Chondrocyte (in vitro differentiated cells): ENCODE measurements around the gene ABI3BP. TPM values are rescaled to one million over a fixed set of nuclear protein-coding genes. Genes with fewer than 3 reads are reported as not detected.

Experiments
- DNase-seq: peaks from one replicate; pipeline ENCODE4 v3.0.0; 2021; ENCODE audit warnings: mixed read lengths, low spot score
- H3K27ac Mint-ChIP-seq: one replicate; pipeline ENCODE4 v1.8.0; 2021; ENCODE audit warnings: mild to moderate bottlenecking, moderate library complexity, mixed read lengths; ENCODE audit not compliant: unreplicated experiment
- H3K27me3 Mint-ChIP-seq: 2 replicates; pipeline ENCODE4 v1.8.0; 2021; ENCODE audit warnings: low read depth, mixed read lengths
- H3K36me3 Mint-ChIP-seq: 2 replicates; pipeline ENCODE4 v1.8.0; 2021; ENCODE audit warnings: low read depth, mixed read lengths
- H3K4me1 Mint-ChIP-seq: 2 replicates; pipeline ENCODE4 v1.8.0; 2021; ENCODE audit warnings: low read depth, mild to moderate bottlenecking, mixed read lengths
- H3K4me3 Mint-ChIP-seq: one replicate; pipeline ENCODE4 v1.8.0; 2021; ENCODE audit warnings: mild to moderate bottlenecking, moderate library complexity, mixed read lengths; ENCODE audit not compliant: unreplicated experiment
- H3K9me3 Mint-ChIP-seq: 2 replicates; pipeline ENCODE4 v1.8.0; 2021; ENCODE audit warnings: low read depth, mixed read lengths
- CTCF ChIP-seq: fragments of 200-600 bp; sonication (generic); IDR thresholded peaks from 2 replicates; pipeline ENCODE4 v1.5.0; 2021; ENCODE audit warnings: antibody characterized with exemption, mild to moderate bottlenecking, moderate library complexity
- total RNA-seq: library from RNA; stranded (reverse); gene quantifications from 3 replicates; pipeline ENCODE4 v1.2.1, GENCODE V29; 2021

Gene ABI3BP
- total RNA-seq, 1 donor from 2014 or later: 10.2 TPM

DNA sequence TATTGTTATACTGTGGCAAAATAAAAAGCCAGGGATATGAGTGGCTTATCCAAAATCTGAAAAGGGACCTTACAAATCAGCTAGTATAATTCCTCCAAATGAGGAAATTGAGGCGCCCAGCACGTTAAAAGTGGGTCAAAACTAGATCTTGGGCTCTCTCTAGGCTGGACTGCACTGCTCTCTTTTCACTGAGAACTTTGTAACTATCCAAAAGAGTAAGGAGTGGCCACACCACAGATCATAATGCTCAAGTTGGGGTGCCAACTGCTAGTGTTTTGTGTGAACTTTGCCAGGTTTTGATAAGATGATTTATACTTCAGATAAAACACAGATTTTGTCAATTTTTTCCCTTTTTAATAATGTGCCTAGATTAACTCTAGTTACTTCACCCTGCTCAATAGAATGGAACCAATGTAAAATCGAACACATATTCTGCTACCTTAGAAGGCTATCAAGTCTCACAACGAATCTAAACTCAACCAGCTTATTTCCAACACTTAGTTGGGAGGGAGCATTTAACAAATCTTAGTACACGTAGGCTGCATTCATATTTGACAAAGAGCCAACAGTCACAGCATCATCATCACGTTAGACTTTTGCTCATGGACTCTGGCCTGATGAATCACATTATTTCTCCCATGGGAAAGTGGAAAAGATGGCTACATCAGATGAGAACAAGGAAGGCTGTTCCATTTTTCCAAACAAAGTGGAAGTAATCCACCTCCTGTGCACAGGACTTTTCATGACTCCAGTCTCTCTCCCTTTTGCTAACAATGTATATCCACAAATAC, 64.4 kb downstream of the ABI3BP start:
- TF ChIP-seq CTCF: no peak
- Mint-ChIP-seq H3K27me3 (peaks cover 4% of the 10 kb centered on the region), H3K36me3 (no peaks in the 10 kb centered on the region), H3K27ac (no peak overlapping the region), H3K9me3 (peaks cover 4% of the 10 kb centered on the region), H3K4me1 (peaks cover 10% of the 10 kb centered on the region), H3K4me3 (no peak overlapping the region)
- DNase-seq: no peak

DNA sequence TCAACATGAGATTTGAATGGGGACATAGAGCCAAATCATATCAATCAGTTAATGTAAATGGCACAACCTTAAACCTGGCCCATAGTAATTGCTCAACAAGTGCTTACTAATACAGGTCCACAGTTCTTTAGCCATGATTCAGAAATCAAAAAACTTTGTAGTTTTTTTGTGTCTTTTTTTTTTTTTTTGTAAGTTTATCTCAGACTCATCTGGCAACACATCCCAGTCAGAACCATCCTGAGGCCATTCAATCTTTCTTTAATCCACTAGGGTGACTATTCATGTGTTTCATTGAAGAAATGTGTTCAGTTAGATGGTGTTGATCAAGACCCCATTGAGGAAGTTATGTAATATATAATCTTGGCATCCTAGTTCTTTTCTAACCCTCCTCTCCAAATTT, 65.4 kb downstream of the ABI3BP start:
- no peak overlapping the region for H3K4me3 Mint-ChIP-seq
- peaks cover 10% of the 10 kb centered on the region for H3K4me1 Mint-ChIP-seq
- H3K27me3 Mint-ChIP-seq: peaks cover 5% of the 10 kb centered on the region
- TF ChIP-seq CTCF: no peak
- no peak for DNase-seq
- peaks cover 4% of the 10 kb centered on the region for H3K9me3 Mint-ChIP-seq
- no peak overlapping the region for H3K27ac Mint-ChIP-seq
- no peaks in the 10 kb centered on the region for H3K36me3 Mint-ChIP-seq

GRCh38 chr3:100915706-100916495, 77.3 kb downstream of the ABI3BP start:
- Mint-ChIP-seq H3K9me3 (no peaks in the 10 kb centered on the region), H3K27ac (no peak overlapping the region), H3K36me3 (no peaks in the 10 kb centered on the region), H3K27me3 (peaks cover 11% of the 10 kb centered on the region), H3K4me3 (no peak overlapping the region), H3K4me1 (peaks cover 6% of the 10 kb centered on the region)
- no peak for DNase-seq
- no peak for TF ChIP-seq CTCF

GRCh38 chr3:100913870-100914648, 79.2 kb downstream of the ABI3BP start:
- Mint-ChIP-seq H3K36me3 (peaks cover 3% of the 10 kb centered on the region), H3K9me3 (peaks cover 6% of the 10 kb centered on the region), H3K27ac (no peak overlapping the region), H3K4me3 (no peak overlapping the region), H3K27me3 (peaks cover 8% of the 10 kb centered on the region), H3K4me1 (peaks cover 6% of the 10 kb centered on the region)
- no peak for TF ChIP-seq CTCF
- no peak for DNase-seq
